ENCODE data around the gene DPP7.

GRCh38 chr9:137064880-137065164, 49.7 kb downstream of the DPP7 start:
- TF ChIP-seq CTCF (IDR thresholded peaks at IDR 0.05), result no peak
- TF ChIP-seq POLR2A (IDR thresholded peaks at IDR 0.05), result no peak

Measured in lower leg skin (tissue), 3 donors.